ENCODE data around the gene NUMA1. TPM values are rescaled to one million over a fixed set of nuclear protein-coding genes. Genes with fewer than 3 reads are reported as not detected.

The NUMA1 gene
- total and polyA plus RNA-seq, 8 donors: 144 to 365 (median 343) TPM

DNA sequence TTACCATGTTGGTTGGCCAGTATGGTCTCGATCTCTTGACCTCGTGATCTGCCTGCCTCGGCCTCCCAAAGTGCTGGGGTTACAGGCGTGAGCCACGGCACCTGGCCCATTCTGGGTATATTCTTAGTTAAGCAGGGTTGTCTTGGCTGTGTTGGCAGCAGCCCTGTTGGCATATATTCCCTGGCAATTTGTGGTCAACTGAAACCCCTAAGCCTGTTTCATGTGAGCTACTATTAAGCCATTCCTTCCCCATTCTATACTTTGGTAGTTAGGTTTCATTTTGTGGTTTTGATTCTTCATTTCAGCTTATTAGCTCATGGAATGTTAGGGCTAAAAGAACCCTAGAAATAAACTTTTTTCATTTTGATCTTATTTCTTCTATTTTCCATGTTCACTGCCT lies 103.8 kb downstream of the NUMA1 start:
- intact Hi-C loops (cut with DNase I): no loop called here
- Histone ChIP-seq H3K27me3 (no peaks in the 10 kb centered on the region), H3K4me1 (no peaks in the 10 kb centered on the region), H3K36me3 (peaks cover 0 to 33% of the 10 kb centered on the region in 2 donors), H3K9me3 (no peaks in the 10 kb centered on the region), H3K4me3 (no peak overlapping the region), H3K27ac (no peak overlapping the region)
- no peak for TF ChIP-seq CTCF (IDR thresholded peaks at IDR 0.05)
- ATAC-seq: no peak
- no peak for DNase-seq

GRCh38 chr11:71971680-71972079 lies 108.7 kb downstream of the NUMA1 start:
- TF ChIP-seq CTCF (IDR thresholded peaks at IDR 0.05): no peak
- DNase-seq: no peak
- H3K9me3 ChIP-seq: no peaks in the 10 kb centered on the region
- H3K36me3 ChIP-seq: peaks cover 0 to 47% of the 10 kb centered on the region in 2 donors
- ATAC-seq: no peak
- H3K4me1 ChIP-seq: no peaks in the 10 kb centered on the region
- no peaks in the 10 kb centered on the region for H3K27me3 ChIP-seq
- no peak overlapping the region for H3K27ac ChIP-seq
- H3K4me3 ChIP-seq: no peak overlapping the region
- intact Hi-C loops (cut with DNase I): no loop called here

- H3K4me3 ChIP-seq: no peak overlapping the region
- intact Hi-C loops (cut with DNase I): no loop called here
- no peak overlapping the region for H3K27ac ChIP-seq
- ATAC-seq (no peak), DNase-seq (no peak)
- no peak for TF ChIP-seq CTCF (IDR thresholded peaks at IDR 0.05)
- peaks cover 0 to 4% of the 10 kb centered on the region in 2 donors for H3K9me3 ChIP-seq
- no peaks in the 10 kb centered on the region for H3K27me3 ChIP-seq
- H3K36me3 ChIP-seq: peaks cover 0 to 53% of the 10 kb centered on the region in 2 donors
- peaks cover 3 to 8% of the 10 kb centered on the region in 2 donors for H3K4me1 ChIP-seq
Measured at GRCh38 chr11:71964641-71965040, 115.7 kb downstream of the NUMA1 start.

DNA sequence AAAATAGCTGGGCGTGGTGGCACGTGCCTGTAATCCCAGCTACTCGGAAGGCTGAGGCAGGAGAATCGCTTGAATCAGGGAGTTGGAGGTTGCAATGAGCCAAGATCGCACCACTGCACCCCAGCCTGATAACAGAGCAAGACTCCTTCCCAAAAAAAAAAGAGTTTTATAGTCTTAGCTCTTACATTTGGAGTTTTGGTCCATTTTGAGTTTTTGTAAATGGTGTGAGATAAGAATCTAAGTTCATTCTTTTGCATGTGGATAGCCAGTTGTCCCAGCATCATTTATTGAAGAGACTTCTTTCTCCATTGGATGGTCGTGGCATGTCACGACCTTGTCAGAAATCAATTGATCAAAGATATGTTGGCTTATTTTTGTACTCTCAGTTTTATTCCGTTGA lies 116.9 kb downstream of the NUMA1 start:
- Histone ChIP-seq H3K4me3 (no peak overlapping the region), H3K36me3 (peaks cover 0 to 48% of the 10 kb centered on the region in 2 donors), H3K27ac (no peak overlapping the region), H3K27me3 (no peaks in the 10 kb centered on the region), H3K9me3 (peaks cover 0 to 4% of the 10 kb centered on the region in 2 donors), H3K4me1 (peaks cover 3 to 8% of the 10 kb centered on the region in 2 donors)
- ATAC-seq (no peak), DNase-seq (no peak)
- no peak for TF ChIP-seq CTCF (IDR thresholded peaks at IDR 0.05)
- intact Hi-C loops (cut with DNase I): no loop called here

DNA sequence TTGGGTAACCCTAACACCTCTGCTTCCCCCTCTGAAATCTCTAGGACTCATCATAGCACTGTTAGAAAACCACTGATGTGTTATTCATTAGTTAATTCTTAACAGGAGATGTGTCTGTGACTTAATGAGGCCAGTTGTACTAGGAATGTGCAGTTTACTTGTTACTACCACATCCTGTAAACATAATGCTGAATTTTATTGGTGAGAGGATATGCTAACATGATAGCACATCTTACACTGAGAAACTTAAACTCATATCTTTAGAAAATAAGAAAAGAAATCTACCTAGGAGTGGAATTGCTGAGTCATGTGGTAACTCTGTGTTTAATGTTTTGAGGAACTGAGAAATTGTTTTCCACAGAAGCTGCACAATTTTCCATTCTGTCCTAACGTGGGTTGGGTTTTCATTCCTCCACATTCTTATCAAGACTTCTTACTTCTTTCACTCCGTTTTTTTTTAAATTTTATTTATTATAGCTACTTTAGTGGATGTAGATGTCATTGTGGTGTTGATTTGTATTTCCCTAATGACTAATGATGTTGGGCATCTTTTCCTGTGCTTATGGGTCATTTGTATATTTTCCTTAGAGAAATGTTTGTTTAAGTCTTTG lies 117.8 kb downstream of the NUMA1 start:
- Histone ChIP-seq H3K36me3 (peaks cover 0 to 38% of the 10 kb centered on the region in 2 donors), H3K9me3 (peaks cover 0 to 4% of the 10 kb centered on the region in 2 donors), H3K27me3 (no peaks in the 10 kb centered on the region), H3K4me3 (no peak overlapping the region), H3K4me1 (peaks cover 3 to 8% of the 10 kb centered on the region in 2 donors), H3K27ac (peak overlapping the region in 1 of 2 donors; percentile 67)
- ATAC-seq (no peak), DNase-seq (no peak)
- intact Hi-C loops (cut with DNase I): no loop called here
- no peak for TF ChIP-seq CTCF (IDR thresholded peaks at IDR 0.05)
